ENCODE data around the gene PDGFRB. TPM values are rescaled to one million over a fixed set of nuclear protein-coding genes. Genes with fewer than 3 reads are reported as not detected.

PDGFRB gene
- total RNA-seq, 1 experiment from 2014 or later = 1.8 TPM

GRCh38 chr5:150188146-150188842, 32.6 kb upstream of the PDGFRB start:
- H3K36me3 ChIP-seq (ENCODE audit: control insufficient read depth, insufficient read depth, low read length) = no peaks in the 10 kb centered on the region
- TF ChIP-seq CTCF (IDR thresholded peaks at IDR 0.05) (no peak), SIN3A (IDR thresholded peaks at IDR 0.05; ENCODE audit: borderline replicate concordance, insufficient read depth, low read depth, low read length) (no peak), REST (IDR thresholded peaks at IDR 0.05; ENCODE audit: insufficient read depth in 1 of 2, low read depth in 2 of 2, low read length in 1 of 2) (no peak), TCF7L2 (IDR thresholded peaks at IDR 0.05; ENCODE audit: low read depth, low read length) (no peak), POLR2AphosphoS5 (IDR thresholded peaks at IDR 0.05; ENCODE audit: low read depth, low read length) (no peak)
- no peak for ATAC-seq
- H3K4me1 ChIP-seq (ENCODE audit: control insufficient read depth, insufficient read depth, low read length) = no peaks in the 10 kb centered on the region
- H3K27ac ChIP-seq (ENCODE audit: low read length) = no peak overlapping the region
- no peaks in the 10 kb centered on the region for H3K9me3 ChIP-seq (ENCODE audit: control insufficient read depth, insufficient read depth, low read depth, low read length)
- peaks cover 9% of the 10 kb centered on the region for H3K27me3 ChIP-seq (ENCODE audit: control insufficient read depth, insufficient read depth, low read length)
- intact Hi-C loops (cut with micrococcal nuclease; ENCODE audit: unreplicated experiment) (no loop called here), in situ Hi-C loops (cut with HindIII; ENCODE audit: low pct_unique_long_range_greater_than_20kb, low sequenced_read_pairs) (no loop called here)
- ChIA-PET CTCF (no interaction called here), POLR2A (no interaction called here)
- no peak overlapping the region for H3K4me3 ChIP-seq (ENCODE audit: low read depth in 2 of 2, low read length in 2 of 2)
- BruUV-seq (replicated peaks) = no TSS peak
- no peak for DNase-seq (ENCODE audit: low read depth, low spot score)

GRCh38 chr5:150186897-150187296, 31.3 kb upstream of the PDGFRB start:
- ChIA-PET POLR2A (no interaction called here), CTCF (no interaction called here)
- Histone ChIP-seq H3K4me3 (ENCODE audit: low read depth in 2 of 2, low read length in 2 of 2) (no peak overlapping the region), H3K9me3 (ENCODE audit: control insufficient read depth, insufficient read depth, low read depth, low read length) (no peaks in the 10 kb centered on the region), H3K27me3 (ENCODE audit: control insufficient read depth, insufficient read depth, low read length) (peaks cover 9% of the 10 kb centered on the region), H3K4me1 (ENCODE audit: control insufficient read depth, insufficient read depth, low read length) (no peaks in the 10 kb centered on the region), H3K36me3 (ENCODE audit: control insufficient read depth, insufficient read depth, low read length) (no peaks in the 10 kb centered on the region), H3K27ac (ENCODE audit: low read length) (no peak overlapping the region)
- intact Hi-C loops (cut with micrococcal nuclease; ENCODE audit: unreplicated experiment) (no loop called here), in situ Hi-C loops (cut with HindIII; ENCODE audit: low pct_unique_long_range_greater_than_20kb, low sequenced_read_pairs) (no loop called here)
- TF ChIP-seq SIN3A (IDR thresholded peaks at IDR 0.05; ENCODE audit: borderline replicate concordance, insufficient read depth, low read depth, low read length) (no peak), REST (IDR thresholded peaks at IDR 0.05; ENCODE audit: insufficient read depth in 1 of 2, low read depth in 2 of 2, low read length in 1 of 2) (no peak), POLR2AphosphoS5 (IDR thresholded peaks at IDR 0.05; ENCODE audit: low read depth, low read length) (no peak), CTCF (IDR thresholded peaks at IDR 0.05) (no peak), TCF7L2 (IDR thresholded peaks at IDR 0.05; ENCODE audit: low read depth, low read length) (no peak)
- DNase-seq (ENCODE audit: low read depth, low spot score) = no peak
- no TSS peak for BruUV-seq (replicated peaks)
- no peak for ATAC-seq
